Hematopoietic multipotent progenitor cell (in vitro differentiated cells): ENCODE measurements around the gene CD68. TPM values are rescaled to one million over a fixed set of nuclear protein-coding genes. Genes with fewer than 3 reads are reported as not detected.

Experiments
- DNase-seq, 3 donors: peaks; one replicate each; pipeline ENCODE4 v3.0.0-alpha.2; 2011 to 2015; ENCODE audit warnings: low read depth in 2 of 3, low spot score in 2 of 3
- total RNA-seq: library from RNA; depleted of rRNA; stranded (reverse); fragments of >200 nt; gene quantifications from one replicate; pipeline ENCODE4 v1.2.3, GENCODE V29; 2012

CD68 gene
- total RNA-seq, 1 donor = 16.4 TPM

- peak in 2 of 3 donors; percentile 60 to 81 for DNase-seq
Observed at GRCh38 chr17:7558544-7559319, 20.7 kb upstream of the CD68 start, which contains the start of gene TNFSF13. TSS of gene TNFSF13 (plus strand) at chr17:7558750. CDS start at chr17:7559040, 290 bp downstream.

GRCh38 chr17:7559320-7560171 is 19.9 kb upstream of the CD68 start:
- DNase-seq = no peak

GRCh38 chr17:7560172-7561027 is 19.0 kb upstream of the CD68 start:
- DNase-seq = peak in 2 of 3 donors; percentile 52 to 69

DNA sequence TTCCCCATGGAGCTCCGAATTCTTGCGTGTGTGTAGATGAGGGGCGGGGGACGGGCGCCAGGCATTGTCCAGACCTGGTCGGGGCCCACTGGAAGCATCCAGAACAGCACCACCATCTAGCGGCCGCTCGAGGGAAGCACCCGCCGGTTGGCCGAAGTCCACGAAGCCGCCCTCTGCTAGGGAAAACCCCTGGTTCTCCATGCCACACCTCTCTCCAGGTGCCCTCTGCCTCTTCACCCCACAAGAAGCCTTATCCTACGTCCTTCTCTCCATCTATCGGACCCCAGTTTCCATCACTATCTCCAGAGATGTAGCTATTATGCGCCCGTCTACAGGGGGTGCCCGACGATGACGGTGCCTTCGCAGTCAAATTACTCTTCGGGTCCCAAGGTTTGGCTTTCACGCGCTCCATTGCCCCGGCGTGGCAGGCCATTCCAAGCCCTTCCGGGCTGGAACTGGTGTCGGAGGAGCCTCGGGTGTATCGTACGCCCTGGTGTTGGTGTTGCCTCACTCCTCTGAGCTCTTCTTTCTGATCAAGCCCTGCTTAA is 18.3 kb upstream of the CD68 start:
- DNase-seq = peak in 2 of 3 donors; percentile 75 to 85

DNA sequence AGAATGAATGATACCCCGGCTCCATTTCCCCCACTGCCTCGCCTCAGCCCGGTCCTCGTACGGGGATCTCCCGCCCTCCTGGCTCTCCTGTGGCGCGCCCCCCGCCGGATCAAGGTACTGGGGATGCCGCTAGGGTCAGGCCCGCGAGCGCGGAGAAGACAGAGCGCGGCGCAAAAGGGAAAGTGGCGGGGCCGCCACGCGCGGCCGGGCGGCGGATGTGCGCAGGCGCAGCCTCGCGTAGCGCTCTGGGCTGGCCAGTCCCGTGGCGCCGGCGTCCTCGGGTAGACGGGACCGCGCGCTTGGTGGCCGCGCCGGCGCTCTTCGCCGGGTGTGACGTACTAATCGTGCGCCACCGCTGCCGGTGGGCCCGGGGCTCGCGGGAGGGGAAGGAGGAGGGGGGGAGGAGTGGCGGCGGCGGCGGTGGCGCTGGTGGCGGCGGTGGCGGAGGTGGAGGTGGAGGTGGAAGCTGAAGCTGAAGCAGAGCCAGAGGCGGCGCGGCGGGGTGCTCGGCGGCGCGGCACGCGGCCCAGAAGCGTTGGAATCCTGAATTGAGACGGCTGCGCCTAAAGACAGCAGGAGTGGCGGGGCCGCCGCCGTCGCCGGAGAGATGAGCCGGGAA is 17.7 kb upstream of the CD68 start, which contains the start of gene SENP3:
TSS of gene SENP3 (plus strand) at position 331 of the 619 bp plus-strand sequence. CDS start 1,158 bp downstream, outside the sequence.
- DNase-seq = peak; percentile 89 to 93 (median 92)

DNA sequence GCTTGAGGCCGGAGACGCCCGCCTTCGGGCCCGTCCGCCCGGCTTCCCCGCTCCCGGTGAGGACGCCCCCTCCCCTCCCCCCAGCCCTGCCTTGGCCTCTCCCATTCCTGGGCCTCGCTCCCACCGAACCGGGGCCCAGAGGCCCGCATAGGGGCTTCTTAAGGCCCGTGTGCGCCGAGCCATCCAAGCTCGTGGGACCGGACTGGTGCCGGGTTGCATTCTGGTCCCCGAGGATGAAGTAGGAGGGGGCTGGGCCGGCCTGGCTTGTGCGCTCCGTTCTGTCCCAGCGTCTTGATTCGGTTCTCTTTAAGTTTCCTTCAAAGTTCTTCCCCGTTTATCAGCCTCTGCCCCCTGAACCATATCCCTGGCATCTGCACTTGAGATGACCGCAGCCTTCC is 17.2 kb upstream of the CD68 start:
- DNase-seq = no peak

- DNase-seq = no peak
Observed at GRCh38 chr17:7563115-7563869, 16.1 kb upstream of the CD68 start.

- DNase-seq = no peak
Observed at GRCh38 chr17:7569571-7569970, 9.9 kb upstream of the CD68 start.

DNA sequence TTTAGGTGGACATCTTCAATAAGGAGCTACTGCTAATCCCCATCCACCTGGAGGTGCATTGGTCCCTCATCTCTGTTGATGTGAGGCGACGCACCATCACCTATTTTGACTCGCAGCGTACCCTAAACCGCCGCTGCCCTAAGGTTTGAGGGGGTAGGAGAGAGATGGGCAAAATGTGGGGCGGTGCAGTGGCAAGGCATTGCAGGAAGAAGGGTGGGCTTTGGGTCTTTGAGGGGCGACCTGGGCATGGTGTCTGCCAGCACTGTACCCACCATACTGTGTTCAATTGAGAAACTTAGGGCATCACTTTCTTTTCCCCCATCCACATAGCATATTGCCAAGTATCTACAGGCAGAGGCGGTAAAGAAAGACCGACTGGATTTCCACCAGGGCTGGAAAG is 9.1 kb upstream of the CD68 start:
- no peak for DNase-seq

DNA sequence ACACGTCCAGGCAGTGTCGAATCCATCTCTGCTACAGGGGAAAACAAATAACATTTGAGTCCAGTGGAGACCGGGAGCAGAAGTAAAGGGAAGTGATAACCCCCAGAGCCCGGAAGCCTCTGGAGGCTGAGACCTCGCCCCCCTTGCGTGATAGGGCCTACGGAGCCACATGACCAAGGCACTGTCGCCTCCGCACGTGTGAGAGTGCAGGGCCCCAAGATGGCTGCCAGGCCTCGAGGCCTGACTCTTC is 7.2 kb upstream of the CD68 start:
- no peak for DNase-seq

DNA sequence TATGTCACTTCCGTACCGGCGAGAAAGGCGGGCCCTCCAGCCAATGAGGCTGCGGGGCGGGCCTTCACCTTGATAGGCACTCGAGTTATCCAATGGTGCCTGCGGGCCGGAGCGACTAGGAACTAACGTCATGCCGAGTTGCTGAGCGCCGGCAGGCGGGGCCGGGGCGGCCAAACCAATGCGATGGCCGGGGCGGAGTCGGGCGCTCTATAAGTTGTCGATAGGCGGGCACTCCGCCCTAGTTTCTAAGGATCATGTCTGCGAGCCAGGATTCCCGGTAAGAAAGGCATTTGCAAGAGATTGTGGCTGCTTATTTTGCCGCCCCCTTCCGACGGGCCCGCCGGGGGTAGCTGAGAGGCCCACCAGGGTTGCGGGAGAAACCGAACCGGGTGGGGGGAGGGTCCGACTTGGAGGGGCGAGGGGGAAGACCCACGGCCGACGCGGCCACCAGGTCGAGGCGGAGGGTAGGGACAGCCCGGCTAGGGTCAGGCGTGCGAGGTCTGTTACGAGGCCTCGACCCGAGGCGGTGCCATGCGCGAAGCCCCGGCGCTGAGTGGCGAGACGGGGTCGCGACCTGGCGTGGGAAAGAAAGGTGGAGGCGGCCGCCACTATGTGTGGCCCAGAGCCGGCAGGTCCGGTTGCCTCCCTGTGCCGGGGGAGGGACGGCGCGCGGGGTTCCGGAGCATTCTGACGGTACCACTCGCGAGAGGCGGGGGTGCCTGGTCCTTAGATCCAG is 6.7 kb upstream of the CD68 start:
- peak; percentile 95 to 100 (median 99) for DNase-seq

GRCh38 chr17:7573324-7574080 is 5.9 kb upstream of the CD68 start:
- peak; percentile 82 to 95 (median 93) for DNase-seq

DNA sequence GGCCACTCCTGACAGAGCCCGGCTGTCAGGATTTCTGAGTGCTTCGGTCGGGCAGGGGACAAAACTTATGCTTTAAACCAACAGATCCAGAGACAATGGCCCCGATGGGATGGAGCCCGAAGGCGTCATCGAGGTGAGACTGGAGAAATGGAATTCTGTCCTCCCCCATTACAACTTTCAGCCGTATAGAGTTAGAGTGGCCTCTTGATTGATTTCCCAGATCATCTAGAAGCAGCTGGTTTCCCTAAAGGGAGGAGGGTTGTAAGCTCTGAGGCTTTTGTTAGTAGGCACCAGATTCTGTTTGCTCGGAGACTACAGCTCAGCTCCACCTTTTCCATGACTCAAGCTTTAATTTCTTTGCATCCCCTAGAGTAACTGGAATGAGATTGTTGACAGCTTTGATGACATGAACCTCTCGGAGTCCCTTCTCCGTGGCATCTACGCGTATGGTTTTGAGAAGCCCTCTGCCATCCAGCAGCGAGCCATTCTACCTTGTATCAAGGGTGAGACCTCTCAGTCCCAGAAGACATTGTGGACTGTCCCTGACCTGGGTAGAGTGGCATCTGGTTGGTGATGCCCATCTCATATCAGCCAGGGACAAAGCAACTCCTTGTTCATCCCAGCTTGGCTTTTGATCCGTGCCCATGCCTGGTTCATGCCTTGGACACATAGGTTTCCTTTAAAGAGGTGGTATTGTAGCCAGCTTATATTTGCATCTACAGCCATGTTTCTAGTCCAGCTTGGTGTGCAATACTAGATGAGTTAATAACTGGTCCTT is 5.1 kb upstream of the CD68 start:
- no peak for DNase-seq

- DNase-seq = no peak
Observed at GRCh38 chr17:7575481-7575883, 4.0 kb upstream of the CD68 start.

- no peak for DNase-seq
Observed at GRCh38 chr17:7575959-7576358, 3.5 kb upstream of the CD68 start.

GRCh38 chr17:7576432-7576937 is 3.0 kb upstream of the CD68 start:
- no peak for DNase-seq
